GM21390 (cell line): ENCODE results near the gene ZGPAT.

ENCODE experiments used
- ATAC-seq: cut with Tn5 transposase; IDR thresholded peaks from one replicate; pipeline ENCODE4 v1.9.1; 2021; ENCODE audit not compliant: unreplicated experiment

ZGPAT gene

DNA sequence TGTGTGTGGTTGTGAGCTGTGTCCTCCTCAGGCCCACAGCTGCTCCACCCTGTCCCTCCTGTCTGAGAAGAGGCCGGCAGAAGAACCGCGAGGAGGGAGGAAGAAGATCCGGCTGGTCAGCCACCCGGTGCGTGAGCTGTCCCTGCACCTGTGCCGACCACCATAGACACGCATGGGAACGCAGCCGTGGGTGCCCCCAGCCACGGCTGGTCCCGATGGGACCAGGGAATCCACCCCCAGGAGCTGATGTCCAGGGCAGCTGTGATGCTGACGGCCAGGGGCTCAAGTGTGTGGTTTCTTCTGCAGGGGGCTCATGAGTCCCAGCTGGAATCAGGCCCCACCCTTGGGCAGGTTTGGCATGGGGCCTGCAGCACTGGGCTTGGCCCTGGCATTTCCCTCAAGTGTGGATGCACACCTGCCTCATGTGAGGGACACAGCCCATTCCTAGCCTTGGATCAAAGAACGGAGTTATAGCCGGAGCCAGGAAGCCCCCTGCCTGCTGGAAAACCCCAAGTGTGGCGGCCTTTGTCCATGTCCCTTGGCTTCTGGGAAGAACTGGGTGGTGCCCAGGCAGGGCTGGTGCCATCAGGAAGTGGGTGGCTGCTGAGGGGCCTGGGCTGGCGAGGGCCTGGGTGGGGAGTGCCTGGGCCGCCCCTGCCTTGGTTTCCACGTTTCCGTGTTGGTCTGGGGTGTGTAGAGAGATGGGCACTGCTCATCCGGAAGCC, 16.0 kb upstream of the ZGPAT start:
- ATAC-seq: no peak

DNA sequence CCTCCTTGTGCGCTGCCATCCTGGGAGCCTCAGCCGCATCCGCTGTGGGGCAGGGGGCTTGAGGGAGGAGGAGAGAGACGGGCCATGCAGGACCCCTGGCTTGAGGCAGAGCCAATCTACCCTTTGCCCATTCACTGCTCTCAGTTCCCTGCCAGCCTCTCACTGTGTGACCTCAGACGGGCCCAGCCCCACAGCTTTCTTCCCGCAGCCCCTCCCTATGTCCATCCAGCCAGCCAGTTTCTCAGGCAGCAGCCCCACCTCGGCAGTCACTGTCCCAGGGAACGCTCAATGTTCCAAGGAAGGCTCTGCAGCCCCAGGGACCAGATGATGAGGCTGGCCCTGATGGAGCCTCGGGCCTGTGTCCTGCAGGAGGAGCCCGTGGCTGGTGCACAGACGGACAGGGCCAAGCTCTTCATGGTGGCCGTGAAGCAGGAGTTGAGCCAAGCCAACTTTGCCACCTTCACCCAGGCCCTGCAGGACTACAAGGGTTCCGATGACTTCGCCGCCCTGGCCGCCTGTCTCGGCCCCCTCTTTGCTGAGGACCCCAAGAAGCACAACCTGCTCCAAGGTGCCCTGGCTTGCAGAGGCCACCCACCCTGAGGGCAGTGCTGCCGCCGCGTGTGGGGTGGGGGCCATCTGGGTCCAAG, 15.3 kb upstream of the ZGPAT start:
- no peak for ATAC-seq

DNA sequence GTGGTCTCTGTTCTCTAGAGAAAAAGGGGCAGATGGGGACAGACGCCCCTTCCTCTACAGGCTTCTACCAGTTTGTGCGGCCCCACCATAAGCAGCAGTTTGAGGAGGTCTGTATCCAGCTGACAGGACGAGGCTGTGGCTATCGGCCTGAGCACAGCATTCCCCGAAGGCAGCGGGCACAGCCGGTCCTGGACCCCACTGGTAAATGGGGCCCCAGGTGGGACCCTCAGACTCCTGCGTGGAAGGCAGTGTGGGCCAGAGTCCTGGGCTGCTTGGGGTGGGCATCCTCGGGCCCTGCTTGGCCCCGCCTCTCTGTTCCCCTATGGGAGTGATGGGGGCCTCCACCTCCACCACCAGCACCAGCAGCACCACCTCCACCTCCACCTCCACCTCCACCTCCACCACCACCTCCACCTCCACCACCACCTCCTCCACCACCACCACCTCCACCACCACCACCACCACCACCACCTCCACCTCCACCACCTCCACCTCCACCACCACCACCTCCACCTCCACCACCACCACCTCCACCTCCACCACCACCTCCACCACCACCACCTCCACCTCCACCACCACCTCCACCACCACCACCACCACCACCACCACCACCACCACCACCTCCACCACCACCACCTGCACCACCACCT, 14.6 kb upstream of the ZGPAT start:
- ATAC-seq: no peak

DNA sequence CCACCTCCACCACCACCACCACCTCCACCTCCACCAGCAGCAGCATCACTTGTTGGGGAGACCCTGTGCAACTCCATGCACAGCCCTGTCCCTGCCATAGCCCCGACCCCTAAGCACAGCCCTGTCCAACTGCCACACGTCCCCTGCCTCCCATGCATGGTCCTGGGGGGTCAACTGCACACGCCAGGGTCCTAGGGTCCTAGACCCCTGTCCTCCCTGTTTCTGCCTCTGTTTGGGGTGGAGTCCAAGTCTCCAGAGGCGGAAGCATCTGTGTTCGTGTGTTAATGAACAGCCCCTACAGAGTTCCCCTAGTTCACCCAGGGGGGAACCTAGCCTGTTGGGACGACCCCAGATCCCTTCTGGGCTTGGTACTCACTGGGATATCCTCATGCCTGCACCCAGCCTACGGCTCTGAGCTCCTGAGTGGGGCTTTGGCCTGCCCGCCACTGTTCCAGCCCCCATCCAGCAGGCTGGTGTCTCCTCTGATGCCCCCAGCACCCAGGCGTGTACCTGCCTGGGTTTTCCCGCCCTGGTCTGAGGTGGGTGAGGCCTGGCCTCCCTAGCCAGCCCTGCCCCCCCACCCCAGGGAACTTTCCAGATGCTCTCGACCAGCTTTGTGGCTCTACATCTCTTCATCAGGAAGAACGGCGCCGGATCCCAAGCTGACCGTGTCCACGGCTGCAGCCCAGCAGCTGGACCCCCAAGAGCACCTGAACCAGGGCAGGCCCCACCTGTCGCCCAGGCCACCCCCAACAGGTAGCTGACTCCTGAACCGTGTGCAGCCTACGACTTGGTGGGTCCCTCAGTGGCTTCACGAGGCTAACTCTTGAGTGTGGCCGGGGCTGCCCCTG, 13.9 kb upstream of the ZGPAT start:
- no peak for ATAC-seq

DNA sequence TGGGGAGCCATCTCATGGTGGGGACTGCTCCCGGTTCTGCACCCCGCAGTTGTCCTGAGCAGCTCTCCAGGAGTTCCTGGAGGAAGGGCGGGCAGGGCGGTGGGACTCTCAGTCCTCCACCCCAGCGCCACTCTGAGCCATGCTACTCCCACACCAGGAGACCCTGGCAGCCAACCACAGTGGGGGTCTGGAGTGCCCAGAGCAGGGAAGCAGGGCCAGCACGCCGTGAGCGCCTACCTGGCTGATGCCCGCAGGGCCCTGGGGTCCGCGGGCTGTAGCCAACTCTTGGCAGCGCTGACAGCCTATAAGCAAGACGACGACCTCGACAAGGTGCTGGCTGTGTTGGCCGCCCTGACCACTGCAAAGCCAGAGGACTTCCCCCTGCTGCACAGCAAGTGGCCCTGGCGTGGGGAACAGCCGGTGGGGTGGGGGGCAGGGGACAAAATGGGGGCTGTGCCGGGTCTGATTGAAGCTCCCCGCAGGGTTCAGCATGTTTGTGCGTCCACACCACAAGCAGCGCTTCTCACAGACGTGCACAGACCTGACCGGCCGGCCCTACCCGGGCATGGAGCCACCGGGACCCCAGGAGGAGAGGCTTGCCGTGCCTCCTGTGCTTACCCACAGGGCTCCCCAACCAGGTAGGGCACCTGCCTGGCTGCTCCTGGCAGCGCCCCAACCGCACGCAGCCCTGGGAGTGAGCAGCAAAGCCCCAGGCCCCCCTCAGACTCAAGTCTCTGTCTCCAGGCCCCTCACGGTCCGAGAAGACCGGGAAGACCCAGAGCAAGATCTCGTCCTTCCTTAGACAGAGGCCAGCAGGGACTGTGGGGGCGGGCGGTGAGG, 13.0 kb upstream of the ZGPAT start:
- no peak for ATAC-seq

DNA sequence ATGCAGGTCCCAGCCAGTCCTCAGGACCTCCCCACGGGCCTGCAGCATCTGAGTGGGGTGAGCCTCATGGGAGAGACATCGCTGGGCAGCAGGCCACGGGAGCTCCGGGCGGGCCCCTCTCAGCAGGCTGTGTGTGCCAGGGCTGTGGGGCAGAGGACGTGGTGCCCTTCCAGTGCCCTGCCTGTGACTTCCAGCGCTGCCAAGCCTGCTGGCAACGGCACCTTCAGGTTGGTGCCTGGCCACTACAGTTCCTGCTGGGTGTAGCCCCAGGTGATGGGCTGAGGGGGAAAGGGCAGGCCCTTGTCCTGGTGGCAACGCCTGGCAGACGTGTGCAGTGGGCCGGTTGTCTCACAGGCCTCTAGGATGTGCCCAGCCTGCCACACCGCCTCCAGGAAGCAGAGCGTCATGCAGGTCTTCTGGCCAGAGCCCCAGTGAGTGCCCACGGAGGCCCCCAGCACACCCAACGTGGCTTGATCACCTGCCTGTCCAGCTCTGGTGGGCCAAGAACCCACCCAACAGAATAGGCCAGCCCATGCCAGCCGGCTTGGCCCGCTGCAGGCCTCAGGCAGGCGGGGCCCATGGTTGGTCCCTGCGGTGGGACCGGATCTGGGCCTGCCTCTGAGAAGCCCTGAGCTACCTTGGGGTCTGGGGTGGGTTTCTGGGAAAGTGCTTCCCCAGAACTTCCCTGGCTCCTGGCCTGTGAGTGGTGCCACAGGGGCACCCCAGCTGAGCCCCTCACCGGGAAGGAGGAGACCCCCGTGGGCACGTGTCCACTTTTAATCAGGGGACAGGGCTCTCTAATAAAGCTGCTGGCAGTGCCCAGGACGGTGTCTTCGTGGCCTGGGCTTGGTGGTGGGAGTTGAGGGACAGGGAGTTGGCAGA, 12.2 kb upstream of the ZGPAT start:
- no peak for ATAC-seq

DNA sequence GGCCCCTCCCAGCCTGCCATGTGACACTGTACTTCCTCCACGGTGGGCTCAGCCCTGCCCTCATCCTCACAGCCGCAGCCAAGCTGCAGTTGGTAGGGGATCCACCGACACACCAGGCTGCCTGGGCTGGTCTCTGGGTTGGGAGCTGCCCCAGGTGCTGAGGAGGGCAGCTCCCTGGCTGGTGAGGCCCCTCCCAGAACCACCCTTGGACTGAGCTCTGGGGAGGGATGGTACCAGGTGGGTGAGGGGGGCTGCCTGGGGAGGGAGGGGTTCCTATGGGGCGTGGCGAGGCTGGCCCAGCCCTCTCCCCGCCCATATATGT, 11.6 kb upstream of the ZGPAT start:
- ATAC-seq: no peak

DNA sequence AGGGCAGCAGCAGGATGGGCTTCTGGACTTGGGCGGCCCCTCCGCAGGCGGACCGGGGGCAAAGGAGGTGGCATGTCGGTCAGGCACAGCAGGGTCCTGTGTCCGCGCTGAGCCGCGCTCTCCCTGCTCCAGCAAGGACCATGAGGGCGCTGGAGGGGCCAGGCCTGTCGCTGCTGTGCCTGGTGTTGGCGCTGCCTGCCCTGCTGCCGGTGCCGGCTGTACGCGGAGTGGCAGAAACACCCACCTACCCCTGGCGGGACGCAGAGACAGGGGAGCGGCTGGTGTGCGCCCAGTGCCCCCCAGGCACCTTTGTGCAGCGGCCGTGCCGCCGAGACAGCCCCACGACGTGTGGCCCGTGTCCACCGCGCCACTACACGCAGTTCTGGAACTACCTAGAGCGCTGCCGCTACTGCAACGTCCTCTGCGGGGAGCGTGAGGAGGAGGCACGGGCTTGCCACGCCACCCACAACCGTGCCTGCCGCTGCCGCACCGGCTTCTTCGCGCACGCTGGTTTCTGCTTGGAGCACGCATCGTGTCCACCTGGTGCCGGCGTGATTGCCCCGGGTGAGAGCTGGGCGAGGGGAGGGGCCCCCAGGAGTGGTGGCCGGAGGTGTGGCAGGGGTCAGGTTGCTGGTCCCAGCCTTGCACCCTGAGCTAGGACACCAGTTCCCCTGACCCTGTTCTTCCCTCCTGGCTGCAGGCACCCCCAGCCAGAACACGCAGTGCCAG, 11.0 kb upstream of the ZGPAT start, which contains the start of gene TNFRSF6B:
TNFRSF6B (plus strand) TSS at position 25 of the 729 bp plus-strand sequence; CDS start at position 141, 116 bp downstream.
- no peak for ATAC-seq

DNA sequence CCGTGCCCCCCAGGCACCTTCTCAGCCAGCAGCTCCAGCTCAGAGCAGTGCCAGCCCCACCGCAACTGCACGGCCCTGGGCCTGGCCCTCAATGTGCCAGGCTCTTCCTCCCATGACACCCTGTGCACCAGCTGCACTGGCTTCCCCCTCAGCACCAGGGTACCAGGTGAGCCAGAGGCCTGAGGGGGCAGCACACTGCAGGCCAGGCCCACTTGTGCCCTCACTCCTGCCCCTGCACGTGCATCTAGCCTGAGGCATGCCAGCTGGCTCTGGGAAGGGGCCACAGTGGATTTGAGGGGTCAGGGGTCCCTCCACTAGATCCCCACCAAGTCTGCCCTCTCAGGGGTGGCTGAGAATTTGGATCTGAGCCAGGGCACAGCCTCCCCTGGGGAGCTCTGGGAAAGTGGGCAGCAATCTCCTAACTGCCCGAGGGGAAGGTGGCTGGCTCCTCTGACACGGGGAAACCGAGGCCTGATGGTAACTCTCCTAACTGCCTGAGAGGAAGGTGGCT, 10.4 kb upstream of the ZGPAT start:
- no peak for ATAC-seq

DNA sequence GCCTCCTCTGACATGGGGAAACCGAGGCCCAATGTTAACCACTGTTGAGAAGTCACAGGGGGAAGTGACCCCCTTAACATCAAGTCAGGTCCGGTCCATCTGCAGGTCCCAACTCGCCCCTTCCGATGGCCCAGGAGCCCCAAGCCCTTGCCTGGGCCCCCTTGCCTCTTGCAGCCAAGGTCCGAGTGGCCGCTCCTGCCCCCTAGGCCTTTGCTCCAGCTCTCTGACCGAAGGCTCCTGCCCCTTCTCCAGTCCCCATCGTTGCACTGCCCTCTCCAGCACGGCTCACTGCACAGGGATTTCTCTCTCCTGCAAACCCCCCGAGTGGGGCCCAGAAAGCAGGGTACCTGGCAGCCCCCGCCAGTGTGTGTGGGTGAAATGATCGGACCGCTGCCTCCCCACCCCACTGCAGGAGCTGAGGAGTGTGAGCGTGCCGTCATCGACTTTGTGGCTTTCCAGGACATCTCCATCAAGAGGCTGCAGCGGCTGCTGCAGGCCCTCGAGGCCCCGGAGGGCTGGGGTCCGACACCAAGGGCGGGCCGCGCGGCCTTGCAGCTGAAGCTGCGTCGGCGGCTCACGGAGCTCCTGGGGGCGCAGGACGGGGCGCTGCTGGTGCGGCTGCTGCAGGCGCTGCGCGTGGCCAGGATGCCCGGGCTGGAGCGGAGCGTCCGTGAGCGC, 9.8 kb upstream of the ZGPAT start:
- ATAC-seq: no peak

DNA sequence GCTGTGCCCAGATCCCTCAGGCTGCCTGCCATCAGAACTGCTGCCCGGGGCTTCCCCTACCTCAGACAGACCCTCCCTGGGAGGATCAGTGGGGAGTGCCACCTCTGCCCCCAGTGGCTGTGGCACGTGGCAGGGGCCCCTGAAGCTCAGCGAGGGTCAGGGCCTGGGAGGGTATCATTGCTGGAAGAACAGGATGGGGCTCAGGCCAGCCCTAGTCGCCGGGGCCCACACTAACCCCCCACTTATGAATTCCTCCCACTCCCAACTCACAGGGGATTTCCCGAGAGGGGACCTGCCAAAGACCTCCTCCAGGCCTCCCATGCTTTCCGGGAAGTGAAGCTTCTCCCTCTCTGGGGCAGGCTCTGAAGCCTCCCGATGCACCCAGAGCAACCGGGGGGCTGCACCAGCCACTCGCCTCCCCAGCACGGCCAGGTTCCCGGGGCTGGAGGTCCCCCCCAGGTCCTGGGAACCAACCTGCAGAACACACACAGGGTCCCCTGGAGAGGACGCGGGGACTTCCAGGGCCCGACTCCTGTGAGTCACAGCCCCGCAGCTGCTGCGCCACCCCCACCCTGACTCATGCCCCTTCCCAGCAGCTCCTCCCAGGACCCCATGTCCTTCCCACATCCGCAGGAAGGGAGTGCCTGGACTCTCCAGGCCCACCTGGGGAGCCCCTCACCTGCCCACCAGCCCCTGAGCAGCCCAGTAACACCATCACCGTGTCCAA, 8.9 kb upstream of the ZGPAT start:
- no peak for ATAC-seq

DNA sequence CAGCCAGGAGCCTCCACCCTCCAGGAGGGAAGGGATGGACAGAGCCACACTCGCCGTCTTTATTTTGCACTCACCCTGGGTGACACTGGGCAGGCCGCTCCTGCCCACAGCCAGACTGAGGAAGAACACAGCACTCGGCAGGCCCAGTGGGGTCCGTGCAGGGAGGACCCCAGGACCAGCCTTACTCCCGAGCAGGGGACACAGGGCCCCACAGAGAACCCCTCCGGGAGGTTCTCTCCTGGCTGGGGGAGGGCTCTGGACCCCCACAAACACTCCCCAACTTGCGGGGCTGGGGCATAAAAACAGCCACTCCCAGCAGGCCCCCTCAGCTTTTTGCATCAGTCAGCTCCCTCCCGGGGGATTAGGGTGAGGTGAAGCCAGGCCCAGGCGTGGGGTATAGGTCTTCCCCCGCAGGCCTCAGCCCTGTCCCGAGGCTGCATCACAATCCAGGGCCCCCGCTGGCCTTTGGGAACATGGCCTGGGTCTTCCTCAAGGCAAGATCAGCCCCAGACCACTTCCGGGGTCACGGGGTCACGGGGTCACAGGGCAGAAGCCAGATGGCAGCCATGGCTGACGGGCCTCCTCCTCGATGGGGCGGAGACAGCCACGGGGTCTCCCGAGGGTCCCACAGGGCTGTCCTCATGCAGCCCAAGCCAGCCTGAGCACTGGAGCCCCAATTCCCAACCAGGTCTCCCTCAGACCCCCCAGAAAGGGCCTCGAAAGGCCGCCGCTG, 8.2 kb upstream of the ZGPAT start:
- ATAC-seq: no peak

DNA sequence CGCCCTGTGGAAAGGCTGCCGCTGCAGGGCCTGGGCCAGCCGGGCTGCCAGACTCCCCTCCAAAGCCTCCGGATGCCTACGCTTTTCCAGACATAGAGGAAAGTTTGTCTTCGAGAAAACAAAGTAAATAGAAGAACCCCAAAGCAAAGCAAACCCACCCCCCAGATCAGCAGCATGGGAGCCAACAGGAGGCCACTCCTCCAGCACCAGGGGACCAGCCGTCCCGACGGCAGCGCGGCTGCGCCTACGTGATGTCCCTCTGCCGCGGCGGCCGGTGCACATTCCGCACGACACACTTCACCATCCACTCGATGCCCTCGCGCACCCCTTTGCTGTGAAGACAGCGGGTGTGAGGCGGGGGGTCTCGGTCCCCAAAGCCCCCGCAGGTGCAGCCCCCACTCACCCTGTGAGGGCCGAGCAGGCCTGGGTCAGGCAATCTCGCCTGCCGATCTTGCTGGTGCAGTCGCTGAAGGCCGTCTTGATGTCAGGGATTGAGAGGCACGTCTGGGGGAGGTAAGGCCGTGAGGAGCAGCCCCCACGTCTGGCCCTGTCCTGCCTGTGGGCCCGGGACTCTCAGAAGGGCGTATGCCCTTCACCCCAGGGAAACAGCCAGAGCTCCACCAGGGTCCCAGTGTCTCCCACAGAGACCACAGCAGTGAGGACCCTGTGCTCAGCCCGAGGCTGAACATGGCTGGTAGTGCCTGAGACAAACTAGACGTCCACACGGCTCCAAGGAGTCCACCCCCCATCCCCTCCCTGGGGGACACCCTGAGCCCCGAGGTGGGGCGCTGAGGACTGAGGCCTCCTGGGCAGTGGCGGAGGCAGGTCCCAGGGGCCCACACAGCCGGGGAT, 7.4 kb upstream of the ZGPAT start:
- no peak for ATAC-seq

DNA sequence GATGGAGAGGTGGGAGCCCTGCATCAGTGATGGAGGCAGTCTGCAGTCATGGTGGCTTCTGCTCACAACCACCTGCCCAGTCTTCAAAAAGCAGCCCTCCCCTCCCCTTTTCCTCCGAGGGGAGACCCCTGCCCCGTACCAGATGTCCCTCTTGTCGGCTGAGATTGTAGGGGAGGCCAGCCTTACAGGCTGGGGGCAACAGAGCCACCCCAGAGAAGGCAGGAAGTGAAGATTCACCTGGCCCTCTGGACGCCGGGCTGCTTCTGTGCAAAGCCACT, 6.8 kb upstream of the ZGPAT start:
- ATAC-seq: no peak

DNA sequence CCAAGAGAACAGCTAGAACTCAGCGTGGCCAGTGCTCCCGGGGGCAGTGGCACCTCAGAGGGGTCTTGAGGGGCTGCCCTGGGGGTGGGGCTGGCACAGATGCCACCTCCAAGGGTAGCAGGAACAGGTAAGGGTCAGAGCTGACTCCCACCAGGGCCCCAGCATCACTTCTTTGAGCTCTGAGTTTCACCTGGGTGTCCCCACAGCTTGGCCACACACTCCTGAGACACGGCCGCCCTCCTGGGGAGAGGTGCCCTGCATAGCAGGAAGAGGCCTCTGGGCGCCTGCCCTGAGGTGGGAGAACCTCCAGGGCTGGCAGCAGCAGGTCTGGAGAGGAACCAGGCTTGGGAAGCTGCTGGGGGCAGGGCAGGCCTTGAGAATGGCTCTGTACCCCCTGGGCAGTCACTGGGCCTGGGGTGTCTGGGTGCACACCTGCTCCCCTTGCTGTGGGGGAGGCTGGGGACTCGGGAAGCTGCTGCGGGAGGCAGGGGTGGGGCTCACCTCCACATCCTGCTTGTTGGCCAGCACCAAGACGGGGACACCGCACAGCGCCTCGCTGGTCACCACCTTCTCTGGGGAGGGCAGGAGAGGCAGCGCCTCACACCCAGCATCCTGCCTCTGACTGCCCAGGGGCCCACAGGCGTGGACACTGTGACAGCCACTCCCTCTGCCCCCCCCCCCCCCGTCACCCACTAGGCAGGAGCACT, 6.4 kb upstream of the ZGPAT start:
- ATAC-seq: no peak
